NCI-H748 (cell line): ENCODE data around the gene SELENOI.

Source experiments
- DNase-seq: peaks from one replicate; lab custom pipeline; 2025; ENCODE audit not compliant: unreplicated experiment; lab: John Stamatoyannopoulos, UW

Gene SELENOI

DNA sequence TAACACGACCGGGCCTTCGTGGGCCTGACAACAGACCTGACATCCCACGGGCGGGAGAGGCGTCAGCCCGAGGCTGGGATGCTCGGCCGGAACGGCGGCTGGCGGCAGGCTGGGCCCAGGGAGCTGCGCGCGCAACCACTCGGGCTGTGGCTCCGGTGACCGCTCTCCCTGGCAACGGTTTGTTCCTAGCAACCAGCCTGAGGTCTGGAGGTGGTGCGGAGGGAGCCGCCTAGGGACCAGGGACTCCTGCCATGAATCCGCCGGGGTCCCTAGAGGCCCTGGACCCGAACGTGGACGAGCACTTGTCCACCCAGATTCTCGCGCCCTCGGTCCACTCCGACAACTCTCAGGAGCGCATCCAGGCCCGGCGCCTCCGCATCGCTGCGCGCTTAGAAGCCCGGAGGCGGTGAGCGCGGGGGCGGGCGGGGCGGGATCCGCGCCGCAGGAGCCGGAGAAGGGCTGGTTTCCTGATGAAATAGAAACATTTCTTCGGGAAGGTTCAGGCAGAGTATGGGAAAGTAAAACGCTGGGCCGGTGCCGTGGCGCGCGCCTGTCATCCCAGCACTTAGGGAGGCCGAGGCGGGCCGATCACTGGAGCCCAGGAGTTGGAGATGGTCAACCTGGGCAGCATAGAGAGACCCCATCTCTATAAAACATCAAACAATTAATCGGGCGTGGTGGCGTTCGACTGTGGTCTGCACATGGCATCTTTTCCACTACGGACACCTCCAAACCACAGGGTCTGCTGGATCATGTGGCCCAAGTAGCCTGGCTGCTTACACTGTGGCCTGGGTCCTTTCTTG, 56.0 kb downstream of the SELENOI start, which contains the start of gene DRC1:
Gene DRC1, plus strand, starts transcription at position 182 of the 803 bp plus-strand sequence. Its CDS starts 70 bp downstream, at position 252.
- peak; percentile 92 for DNase-seq

DNA sequence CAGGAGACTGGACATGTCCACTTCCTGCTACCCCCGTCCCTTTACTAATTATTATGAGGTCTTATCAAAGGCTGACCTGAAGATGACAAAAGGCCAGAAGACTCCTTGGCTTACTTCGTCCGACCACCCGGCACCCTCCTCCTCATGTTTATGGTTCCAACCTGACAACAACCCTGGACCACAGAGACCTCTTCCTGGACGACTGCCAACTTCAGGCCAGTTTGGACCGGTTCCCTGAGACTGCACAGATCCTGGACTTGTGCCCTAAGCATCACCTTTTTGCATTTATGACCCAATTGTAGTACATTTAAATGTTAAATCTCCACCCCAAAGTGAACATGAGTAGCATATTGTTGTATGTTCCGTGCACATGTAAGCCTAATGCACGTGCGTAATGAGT, 61.6 kb downstream of the SELENOI start:
- DNase-seq, result no peak

DNA sequence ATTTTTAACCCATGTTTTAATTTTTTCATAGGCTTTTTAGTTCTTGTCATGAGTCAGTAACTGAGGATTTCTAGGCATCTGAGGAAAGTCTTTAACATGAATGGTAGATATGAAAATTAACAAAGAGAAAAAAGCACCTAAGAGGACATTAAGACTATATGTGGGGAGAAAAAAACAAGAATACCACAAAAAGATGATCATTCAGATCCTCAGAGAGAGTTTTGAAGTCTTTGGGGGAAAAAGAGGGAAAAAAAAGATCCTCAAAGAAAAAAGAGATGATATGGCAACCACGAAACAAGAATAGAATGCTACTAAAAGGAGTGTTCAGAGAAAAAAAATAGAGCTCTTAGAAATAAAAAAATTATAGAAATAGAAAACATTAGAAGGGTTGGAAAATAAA, 63.8 kb downstream of the SELENOI start:
- DNase-seq, result no peak

DNA sequence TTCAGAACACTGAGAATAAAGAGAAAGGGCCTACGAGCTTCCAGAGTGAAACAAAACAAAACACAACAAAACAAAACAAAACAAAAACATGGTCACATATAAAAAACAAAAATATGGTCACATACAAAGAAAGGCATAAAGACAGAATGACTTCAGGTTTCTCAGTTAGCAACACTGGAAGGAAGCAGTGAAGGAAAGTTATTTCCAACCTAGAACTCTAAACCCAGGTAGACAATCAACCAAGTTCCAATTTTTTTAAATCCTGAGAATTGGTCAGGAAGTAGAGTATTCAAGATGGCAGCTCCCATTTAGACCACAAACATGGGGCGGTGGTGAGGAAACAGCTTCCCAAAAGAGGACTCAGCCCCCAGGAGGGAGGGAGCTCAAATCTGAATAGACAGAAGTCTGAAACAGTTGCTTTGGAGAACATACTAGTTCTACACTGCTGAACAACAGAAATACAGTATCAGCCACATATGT, 64.9 kb downstream of the SELENOI start:
- DNase-seq, result no peak

DNA sequence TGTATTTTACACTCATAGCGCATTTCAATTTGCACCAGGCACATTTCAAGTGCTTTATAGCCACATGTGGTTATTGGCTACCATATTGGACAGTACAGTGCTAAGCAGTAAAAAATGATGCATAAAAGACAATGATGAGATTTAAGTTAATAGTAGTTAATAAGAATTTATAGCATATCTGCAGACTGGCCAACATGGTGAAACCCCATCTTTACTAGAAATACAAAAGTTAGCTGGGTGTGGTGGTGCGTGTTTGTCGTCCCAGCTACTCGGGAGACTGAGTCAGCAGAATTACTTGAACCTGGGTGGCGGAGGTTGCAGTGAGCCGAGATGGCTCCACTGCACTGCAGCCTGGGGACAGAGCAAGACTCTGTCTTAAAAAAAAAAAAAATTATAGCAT, 65.5 kb downstream of the SELENOI start:
- DNase-seq, result no peak

DNA sequence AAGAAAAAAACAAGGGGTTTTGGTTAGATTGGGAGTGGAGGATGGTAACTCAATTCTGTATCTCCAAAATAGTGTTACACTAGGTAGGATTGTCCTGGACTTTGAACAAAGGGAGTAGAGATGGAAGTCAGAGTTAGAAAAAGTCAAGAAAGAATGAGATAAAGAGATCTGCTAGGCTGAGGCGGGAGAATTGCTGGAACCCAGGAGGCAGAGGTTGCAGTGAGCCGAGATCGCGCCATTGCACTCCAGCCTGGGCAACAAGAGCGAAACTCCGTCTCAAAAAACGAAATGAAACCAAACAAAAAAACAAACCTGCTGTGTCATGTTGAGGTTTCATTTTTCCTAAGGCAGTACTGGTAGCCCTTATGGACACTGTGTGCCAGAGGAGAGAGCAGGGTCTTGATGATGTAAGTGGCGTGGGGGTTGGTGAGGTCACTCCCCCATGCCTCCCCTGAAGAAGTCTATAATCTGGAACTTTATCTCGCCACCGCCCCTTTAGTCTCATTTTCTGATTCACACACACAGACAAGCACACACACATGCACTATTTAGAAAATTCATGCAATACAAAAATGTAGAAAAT, 66.2 kb downstream of the SELENOI start:
- no peak for DNase-seq

DNA sequence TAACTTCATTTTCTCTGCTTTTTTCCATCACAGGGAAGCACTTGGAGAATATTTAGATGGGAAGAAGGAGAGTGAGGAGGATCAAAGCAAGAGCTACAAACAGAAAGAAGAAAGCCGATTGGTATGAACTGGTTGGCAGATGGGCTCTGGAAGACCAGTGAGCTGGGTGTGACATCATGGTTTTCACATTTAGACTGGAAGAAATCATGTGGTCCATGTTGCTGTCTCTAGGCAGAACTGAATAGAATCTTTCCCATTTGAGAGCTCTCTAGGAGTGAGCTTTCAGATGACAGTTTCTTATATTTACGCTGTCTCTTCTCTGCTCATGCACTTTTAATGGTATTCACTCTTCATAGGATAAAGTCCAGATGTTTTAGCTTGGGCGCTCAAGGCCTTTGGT, 68.4 kb downstream of the SELENOI start:
- DNase-seq, result no peak

DNA sequence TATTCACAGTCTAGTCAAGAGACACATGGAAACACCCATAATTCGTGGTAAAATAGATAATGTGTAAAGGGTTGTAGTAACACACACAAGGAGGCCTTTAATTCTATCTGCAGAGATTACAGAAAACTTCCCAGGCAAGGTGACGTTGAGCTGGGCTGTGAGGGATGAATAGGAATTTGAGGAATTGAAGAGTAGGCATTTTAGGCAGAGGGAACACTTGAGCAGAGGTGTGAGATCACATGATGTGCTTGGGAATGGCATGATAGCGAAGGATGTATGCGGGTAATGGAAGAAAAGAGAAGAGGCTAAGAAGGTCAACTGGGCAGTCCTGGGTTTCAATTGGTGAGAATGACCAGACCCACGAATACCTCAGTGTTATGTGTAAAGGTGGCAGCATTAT, 76.0 kb downstream of the SELENOI start:
- no peak for DNase-seq

DNA sequence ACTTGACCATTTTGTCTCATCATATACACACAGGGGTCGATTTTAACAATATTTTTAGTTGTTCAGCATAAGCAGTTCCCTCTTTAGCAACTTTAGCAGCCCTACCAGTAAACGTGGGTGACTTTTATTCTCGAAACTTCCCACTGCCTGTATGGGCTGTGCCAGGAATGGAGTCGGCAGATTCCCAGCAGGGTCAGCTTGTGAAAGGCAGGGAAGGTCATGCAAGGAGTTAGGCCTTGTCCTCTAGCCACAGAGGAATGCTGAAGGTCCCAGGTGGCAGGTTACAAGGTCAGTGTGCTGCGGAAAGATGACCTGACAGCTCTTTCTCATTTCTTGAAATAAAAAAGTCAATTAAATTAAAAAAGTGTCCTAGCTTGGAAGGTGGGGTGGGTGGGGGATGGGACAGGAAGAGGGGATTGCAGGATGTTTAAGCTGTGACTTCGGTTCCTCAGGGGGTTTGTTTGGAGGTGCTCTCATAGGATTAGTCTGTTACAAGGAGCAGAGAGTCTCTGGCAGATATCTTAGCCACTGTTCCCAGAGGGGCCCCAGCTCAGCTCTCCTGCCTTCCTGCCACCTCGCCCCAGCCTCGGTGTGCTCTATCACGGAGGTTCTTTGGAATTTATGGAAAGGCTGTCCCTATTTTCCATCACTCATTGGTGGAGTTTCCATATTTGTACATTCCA, 77.1 kb downstream of the SELENOI start:
- no peak for DNase-seq

DNA sequence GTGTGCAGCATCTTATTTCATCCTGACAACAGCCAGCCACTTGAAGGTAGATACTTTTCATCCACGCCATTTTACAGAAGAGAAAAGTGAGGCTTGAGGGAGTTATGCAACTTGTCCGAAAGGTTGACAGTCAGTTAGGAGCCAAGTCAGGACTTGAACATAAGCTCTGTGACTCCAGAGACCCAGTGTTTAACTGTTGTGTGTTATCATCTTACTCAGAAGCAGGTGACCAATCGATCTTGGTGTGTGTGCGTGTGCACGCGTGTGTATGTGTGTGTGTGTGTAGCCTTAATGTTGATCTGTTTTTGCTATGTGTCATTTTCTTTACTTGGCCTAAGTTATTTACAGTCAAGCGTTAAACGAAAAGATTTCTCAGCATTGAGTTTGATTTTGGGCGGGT, 77.8 kb downstream of the SELENOI start:
- no peak for DNase-seq

DNA sequence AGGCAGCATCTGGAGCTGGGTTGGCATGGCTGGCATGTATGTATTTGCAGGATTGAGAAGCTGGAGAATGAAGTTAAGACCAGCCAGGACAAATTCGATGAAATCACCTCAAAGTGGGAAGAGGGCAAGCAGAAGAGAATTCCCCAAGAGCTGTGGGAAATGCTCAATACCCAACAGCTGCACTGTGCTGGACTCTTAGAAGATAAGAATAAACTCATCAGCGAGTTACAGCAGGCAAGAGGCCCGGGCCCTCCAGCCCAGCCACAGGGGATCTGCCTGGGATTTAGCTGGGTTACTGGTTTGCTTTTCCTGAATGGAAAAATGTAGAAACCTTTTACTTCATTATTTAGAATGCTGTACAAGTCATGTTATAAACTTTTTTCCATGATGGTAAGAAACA, 78.3 kb downstream of the SELENOI start:
- no peak for DNase-seq

DNA sequence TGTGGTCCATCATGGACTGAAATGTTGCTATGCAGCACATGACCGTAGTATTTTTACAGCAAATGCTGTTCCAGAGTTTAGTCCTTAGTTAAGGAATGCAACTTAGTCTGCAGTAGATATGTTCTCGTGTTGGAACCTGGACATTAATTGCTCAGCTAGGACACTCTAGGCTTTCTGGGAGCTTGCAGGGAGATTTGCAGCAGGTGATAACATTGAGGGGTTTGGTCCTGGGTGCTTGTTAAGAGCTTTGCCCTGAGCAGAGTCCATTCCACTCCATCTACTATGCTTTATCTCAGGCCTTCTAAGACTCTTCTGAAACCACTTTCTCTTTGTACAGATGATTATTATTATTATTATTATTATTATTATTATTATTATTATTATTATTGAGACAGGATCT, 82.9 kb downstream of the SELENOI start:
- DNase-seq, result no peak

DNA sequence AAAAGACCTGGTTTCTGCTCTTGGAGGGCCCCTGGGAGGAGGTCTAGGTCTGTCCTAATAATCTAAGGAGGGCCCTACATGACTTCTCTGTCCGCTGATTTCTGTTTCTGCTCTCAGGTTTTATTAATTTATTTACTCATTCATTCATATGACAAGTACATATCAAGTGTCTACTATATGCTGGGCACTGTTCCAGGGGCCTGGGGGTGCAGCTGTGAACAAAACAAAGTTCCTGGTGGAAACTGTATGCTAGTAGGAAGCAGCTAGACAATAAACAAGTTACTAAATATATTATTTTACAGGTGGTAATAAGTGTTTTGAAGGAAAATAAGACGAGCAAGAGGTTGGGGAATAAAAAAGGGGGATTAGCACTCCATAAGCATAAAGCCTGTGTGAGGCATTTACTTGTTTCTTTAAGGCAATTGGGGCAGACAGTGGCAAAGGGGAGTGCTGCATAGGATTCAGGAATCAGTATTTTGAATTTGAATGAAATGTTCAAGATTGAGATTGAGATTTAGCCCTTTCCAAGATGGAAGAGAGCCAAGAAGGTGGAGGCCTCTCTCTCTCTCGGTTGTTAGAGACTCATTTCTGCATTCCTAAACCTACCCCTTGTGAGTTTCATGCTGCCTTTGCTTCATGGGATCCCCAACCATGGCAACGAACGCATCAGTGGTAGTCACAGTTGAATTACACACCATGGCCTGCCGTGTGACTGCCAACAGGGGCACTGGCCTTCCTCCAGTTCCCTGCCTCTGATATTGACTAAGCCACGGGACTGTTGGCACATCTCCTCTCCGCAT, 84.0 kb downstream of the SELENOI start:
- peak; percentile 63 for DNase-seq

DNA sequence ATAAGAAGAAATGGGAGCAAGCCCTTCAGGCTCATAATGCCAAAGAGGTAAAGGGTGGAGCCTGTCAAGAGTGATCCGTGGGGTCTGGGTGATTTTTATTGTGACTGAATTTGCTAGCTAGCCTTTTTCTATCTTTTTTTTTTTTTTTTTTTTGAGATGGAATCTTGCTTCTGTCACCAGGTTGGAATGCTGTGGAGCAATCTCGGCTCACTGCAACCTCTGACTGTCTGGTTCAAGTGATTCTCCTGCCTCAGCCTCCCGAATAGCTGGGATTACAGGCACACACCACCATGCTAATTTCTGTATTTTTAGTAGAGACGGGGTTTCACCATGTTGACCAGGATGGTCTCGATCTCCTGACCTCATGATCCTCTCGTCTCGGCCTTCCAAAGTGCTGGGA, 84.9 kb downstream of the SELENOI start:
- DNase-seq, result no peak

DNA sequence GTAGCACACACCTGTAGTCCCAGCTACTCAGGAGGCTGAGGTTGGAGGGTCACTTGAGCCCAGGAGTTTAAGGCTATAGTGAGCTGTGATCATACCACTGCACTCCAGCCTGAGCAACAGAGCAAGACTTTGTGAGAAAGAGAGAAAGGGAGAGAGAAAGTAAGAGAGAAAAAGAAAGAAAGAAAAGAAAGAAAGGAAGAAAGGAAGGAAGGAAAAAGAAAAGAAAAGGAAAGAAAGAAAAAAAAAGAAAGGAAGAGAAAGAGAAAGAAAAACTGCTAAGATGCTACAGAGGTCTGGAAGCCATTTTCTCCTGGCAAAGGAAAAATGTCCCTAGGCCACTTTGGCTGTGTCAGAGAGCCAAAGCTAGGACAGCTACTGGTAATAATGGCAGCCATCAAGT, 86.4 kb downstream of the SELENOI start:
- no peak for DNase-seq

DNA sequence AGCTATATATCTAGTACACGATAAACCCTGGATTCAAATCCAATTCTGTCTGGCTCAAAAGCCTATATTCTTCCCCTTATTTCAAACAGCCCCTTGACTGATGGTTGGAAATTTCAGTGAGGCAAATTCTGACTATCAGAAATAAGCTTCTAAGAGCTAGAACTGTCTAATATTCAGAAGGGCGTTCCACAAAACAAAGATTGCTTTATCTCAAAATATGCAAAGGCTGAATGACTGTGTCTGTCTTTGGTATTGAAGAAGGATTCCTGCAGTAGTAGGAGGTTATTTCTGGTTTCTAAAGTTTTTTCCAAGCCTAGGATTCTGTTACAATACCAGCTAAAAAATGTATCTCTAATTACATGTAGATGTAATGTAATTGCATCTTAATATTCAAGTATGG, 86.9 kb downstream of the SELENOI start:
- DNase-seq, result no peak

DNA sequence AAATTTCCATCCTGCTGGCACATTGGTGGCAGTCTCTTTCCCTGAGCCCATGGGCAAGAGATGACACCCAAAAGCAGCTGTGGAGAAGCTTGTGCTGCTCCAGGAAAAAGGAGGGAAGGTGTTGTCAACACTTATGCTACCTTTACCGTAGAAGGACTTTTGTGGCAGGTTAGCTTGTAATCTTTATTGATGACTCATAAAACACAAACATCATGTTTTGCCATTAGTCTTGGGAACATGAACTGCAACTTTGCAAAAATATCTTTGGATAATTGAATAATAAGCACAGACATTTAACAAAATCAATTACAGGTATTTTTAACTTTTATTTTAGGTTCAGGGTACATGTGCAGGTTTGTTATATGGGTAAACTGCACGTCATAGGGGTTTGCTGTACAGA, 89.2 kb downstream of the SELENOI start:
- DNase-seq, result no peak

DNA sequence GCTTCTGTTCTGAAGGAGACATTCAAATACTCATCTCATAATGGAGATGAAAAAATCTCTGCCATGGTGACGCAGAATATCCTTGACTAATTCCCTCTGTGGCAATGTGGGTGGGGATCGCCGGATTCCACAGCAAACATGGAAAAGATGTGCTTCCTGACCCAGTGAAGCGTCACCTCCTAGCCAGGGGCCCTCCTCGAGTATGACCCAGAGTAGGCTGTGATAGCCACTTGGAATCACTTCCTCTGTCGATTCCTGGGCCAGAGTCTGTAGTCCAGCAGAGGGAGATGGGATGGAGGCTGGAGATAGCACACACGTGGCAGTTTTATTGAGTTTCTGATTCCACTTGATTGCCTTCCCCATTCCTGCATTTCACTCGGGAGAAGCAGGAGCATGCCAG, 92.6 kb downstream of the SELENOI start:
- DNase-seq, result no peak

DNA sequence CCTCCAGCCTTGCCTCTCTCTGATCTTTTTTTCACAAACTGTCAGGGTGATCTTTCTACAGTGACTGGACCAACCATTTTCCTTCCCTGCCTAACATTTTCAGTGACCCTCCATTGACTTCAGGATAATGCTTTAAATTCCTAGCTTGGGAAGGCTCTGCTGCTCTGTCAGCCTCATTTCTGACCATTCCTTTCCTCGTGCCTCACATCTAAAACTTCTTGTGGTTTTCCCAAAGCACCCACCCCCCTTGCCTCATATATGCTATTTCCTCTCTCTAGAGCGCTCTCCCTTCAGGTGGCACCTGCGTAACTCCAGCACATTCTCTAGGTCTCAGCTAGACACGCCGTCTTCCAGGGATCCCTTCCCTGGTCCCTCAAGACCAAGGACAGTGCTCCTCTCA, 93.0 kb downstream of the SELENOI start:
- DNase-seq, result no peak

DNA sequence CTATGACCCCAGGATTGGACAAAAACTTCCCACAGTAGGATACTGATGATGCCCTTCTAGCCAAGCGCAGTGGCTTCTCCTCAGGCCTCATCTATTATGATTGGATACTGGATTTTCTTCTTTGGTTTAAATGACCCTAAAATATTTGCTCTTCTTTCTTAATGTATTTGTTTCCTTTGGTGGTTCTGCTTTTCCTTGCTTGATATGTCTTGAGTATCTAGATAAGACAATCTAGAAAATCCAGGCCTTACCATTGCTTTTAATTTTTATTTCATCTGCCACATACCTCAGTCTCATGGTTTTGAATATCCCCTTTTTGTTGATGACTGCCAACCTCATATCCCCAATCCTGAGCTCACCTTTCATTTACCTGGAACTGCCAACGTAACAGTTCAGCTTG, 96.4 kb downstream of the SELENOI start:
- DNase-seq, result no peak

DNA sequence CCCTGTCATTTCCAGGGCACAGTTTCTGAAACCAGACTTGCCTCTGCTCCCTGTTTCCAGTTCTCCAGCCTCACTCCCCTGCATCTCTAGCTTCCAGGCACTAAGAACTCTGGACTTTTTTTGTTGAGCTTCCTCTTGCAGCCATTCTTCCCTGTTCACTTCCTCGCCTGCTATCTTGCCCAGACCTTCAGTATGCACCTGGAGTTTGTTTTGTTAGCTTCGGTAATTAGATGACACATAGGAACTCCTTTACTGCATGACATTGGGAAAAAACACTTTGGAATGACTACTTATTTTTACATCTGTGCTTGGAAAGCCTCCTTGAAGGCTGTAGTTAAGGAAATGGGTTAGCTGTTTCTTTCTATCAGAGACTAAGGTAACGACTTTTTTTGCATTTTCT, 96.8 kb downstream of the SELENOI start:
- no peak for DNase-seq
